Measurements from ENCODE around the gene FOXA2. TPM values are rescaled to one million over a fixed set of nuclear protein-coding genes. Genes with fewer than 3 reads are reported as not detected.
A peak's percentile ranks its signal among the peaks of the same experiment; 100 is the strongest.

The FOXA2 gene
- total and polyA plus RNA-seq, 2 of the 13 experiments (the other 11 are each of a cell fraction or from before 2014, with no cell fraction given) = 8.8 to 12.2 TPM

- TF ChIP-seq, protein P1, sequence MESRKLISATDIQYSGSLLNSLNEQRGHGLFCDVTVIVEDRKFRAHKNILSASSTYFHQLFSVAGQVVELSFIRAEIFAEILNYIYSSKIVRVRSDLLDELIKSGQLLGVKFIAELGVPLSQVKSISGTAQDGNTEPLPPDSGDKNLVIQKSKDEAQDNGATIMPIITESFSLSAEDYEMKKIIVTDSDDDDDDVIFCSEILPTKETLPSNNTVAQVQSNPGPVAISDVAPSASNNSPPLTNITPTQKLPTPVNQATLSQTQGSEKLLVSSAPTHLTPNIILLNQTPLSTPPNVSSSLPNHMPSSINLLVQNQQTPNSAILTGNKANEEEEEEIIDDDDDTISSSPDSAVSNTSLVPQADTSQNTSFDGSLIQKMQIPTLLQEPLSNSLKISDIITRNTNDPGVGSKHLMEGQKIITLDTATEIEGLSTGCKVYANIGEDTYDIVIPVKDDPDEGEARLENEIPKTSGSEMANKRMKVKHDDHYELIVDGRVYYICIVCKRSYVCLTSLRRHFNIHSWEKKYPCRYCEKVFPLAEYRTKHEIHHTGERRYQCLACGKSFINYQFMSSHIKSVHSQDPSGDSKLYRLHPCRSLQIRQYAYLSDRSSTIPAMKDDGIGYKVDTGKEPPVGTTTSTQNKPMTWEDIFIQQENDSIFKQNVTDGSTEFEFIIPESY (CRISPR knock-in tag; IDR thresholded peaks at IDR 0.05) = peak; percentile 77; the same call in 1 of the 2 replicates
- TF ChIP-seq MTA1 (CRISPR knock-in tag; IDR thresholded peaks at IDR 0.05; ENCODE audit: borderline replicate concordance) = peak; percentile 100
- TF ChIP-seq ZNF496 (CRISPR knock-in tag; IDR thresholded peaks at IDR 0.05; ENCODE audit: insufficient replicate concordance) = no peak
- TF ChIP-seq, protein P2, sequence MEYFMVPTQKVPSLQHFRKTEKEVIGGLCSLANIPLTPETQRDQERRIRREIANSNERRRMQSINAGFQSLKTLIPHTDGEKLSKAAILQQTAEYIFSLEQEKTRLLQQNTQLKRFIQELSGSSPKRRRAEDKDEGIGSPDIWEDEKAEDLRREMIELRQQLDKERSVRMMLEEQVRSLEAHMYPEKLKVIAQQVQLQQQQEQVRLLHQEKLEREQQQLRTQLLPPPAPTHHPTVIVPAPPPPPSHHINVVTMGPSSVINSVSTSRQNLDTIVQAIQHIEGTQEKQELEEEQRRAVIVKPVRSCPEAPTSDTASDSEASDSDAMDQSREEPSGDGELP (IDR thresholded peaks at IDR 0.05; ENCODE audit: borderline replicate concordance, low read depth) = peak; percentile 92; the same call in 1 of the 2 replicates
- TF ChIP-seq, protein P3, sequence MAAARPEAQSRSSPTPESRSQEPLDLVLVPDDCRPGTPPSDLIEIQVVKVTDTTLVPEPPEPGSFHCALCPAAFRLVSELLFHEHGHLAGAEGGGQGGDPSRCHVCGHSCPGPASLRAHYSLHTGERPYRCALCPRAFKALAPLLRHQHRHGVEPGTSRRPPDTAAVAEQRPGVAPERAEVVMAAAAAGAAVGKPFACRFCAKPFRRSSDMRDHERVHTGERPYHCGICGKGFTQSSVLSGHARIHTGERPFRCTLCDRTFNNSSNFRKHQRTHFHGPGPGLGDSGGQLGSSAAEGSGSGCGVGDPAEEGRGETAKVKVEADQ (CRISPR knock-in tag; IDR thresholded peaks at IDR 0.05; ENCODE audit: borderline replicate concordance) = peak; percentile 97
- TF ChIP-seq, protein P4, sequence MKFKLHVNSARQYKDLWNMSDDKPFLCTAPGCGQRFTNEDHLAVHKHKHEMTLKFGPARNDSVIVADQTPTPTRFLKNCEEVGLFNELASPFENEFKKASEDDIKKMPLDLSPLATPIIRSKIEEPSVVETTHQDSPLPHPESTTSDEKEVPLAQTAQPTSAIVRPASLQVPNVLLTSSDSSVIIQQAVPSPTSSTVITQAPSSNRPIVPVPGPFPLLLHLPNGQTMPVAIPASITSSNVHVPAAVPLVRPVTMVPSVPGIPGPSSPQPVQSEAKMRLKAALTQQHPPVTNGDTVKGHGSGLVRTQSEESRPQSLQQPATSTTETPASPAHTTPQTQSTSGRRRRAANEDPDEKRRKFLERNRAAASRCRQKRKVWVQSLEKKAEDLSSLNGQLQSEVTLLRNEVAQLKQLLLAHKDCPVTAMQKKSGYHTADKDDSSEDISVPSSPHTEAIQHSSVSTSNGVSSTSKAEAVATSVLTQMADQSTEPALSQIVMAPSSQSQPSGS (CRISPR knock-in tag; IDR thresholded peaks at IDR 0.05) = peak; percentile 91
- TF ChIP-seq ZNF780A (CRISPR knock-in tag; IDR thresholded peaks at IDR 0.05) = no peak
- TF ChIP-seq HNRNPL (IDR thresholded peaks at IDR 0.05; ENCODE audit: low read depth, low read length) = no peak
- TF ChIP-seq CENPX (CRISPR knock-in tag; IDR thresholded peaks at IDR 0.05) = no peak
- TF ChIP-seq ZNF576 (CRISPR knock-in tag; IDR thresholded peaks at IDR 0.05) = peak; percentile 97
- TF ChIP-seq ZNF652 (CRISPR knock-in tag; IDR thresholded peaks at IDR 0.05; ENCODE audit: borderline replicate concordance, low read depth) = peak; percentile 46; the same call in 1 of the 2 replicates
- TF ChIP-seq, protein P5, sequence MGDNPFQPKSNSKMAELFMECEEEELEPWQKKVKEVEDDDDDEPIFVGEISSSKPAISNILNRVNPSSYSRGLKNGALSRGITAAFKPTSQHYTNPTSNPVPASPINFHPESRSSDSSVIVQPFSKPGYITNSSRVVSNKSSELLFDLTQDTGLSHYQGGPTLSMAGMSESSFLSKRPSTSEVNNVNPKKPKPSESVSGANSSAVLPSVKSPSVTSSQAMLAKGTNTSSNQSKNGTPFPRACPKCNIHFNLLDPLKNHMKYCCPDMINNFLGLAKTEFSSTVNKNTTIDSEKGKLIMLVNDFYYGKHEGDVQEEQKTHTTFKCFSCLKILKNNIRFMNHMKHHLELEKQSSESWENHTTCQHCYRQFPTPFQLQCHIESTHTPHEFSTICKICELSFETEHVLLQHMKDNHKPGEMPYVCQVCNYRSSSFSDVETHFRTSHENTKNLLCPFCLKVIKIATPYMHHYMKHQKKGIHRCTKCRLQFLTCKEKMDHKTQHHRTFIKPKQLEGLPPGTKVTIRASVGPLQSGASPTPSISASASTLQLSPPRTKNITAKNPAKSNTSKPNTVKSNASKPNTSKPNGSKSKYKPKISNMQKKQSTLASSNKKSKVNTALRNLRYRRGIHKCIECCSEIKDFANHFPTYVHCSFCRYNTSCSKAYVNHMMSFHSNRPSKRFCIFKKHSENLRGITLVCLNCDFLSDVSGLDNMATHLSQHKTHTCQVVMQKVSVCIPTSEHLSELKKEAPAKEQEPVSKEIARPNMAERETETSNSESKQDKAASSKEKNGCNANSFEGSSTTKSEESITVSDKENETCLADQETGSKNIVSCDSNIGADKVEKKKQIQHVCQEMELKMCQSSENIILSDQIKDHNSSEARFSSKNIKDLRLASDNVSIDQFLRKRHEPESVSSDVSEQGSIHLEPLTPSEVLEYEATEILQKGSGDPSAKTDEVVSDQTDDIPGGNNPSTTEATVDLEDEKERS (CRISPR knock-in tag; IDR thresholded peaks at IDR 0.05) = peak; percentile 98
- TF ChIP-seq TERF1 (CRISPR knock-in tag; IDR thresholded peaks at IDR 0.05) = peak; percentile 86; the same call in 1 of the 2 replicates
- TF ChIP-seq ZNF256 (CRISPR knock-in tag; conservative IDR thresholded peaks at IDR 0.05) = peak; percentile 93
- TF ChIP-seq, protein P6, sequence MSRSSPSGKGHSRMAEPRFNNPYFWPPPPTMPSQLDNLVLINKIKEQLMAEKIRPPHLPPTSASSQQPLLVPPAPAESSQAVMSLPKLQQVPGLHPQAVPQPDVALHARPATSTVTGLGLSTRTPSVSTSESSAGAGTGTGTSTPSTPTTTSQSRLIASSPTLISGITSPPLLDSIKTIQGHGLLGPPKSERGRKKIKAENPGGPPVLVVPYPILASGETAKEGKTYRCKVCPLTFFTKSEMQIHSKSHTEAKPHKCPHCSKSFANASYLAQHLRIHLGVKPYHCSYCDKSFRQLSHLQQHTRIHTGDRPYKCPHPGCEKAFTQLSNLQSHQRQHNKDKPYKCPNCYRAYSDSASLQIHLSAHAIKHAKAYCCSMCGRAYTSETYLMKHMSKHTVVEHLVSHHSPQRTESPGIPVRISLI (CRISPR knock-in tag; IDR thresholded peaks at IDR 0.05; ENCODE audit: borderline replicate concordance) = peak; percentile 92
These were observed 50.3 kb downstream of the FOXA2 start (continued) for GRCh38 chr20:22533823-22534751.
